Breast epithelium (tissue), 4 donors: ENCODE results near the gene NELL1. TPM values are rescaled to one million over a fixed set of nuclear protein-coding genes. Genes with fewer than 3 reads are reported as not detected.

Source experiments
- DNase-seq, 2 donors: peaks; one replicate each; pipeline ENCODE4 v3.0.0-alpha.2; 2019; ENCODE audit warnings: low spot score in 2 of 2
- H3K27ac ChIP-seq, 2 donors: fragments of 200-600 bp; sonication (generic) in 1 of 2; one replicate each; pipeline ENCODE4 v1.5.1; 2016 to 2019; ENCODE audit warnings: mild to moderate bottlenecking in 1 of 2
- H3K27me3 ChIP-seq, 2 donors: fragments of 200-600 bp; sonication (generic) in 1 of 2; one replicate each; pipeline versions ENCODE4 v1.5.1 to v1.6.0; 2017 to 2019; ENCODE audit warnings: control low read depth in 1 of 2, mild to moderate bottlenecking in 1 of 2
- H3K36me3 ChIP-seq: fragments of 200-600 bp; one replicate; pipeline ENCODE4 v1.5.1; 2019
- H3K4me1 ChIP-seq, 2 donors: fragments of 200-600 bp; sonication (generic); one replicate each; pipeline ENCODE4 v1.5.1; 2016 to 2019; ENCODE audit warnings: control low read depth in 1 of 2
- H3K4me3 ChIP-seq, 3 donors: fragments of 200-600 bp; sonication (generic); 1 replicate in 2 of 3; 2 replicates in 1 of 3; pipeline ENCODE4 v1.5.1; 2016 to 2019; ENCODE audit warnings: mild to moderate bottlenecking in 3 of 3, moderate library complexity in 2 of 3
- H3K9me3 ChIP-seq, 2 donors: fragments of 200-600 bp; sonication (generic) in 1 of 2; one replicate each; pipeline ENCODE4 v1.5.1; 2016 to 2019; ENCODE audit warnings: control low read depth in 1 of 2
- CTCF ChIP-seq, 3 donors: fragments of 450-650 bp; IDR thresholded peaks; one replicate each; pipeline ENCODE4 v1.5.1; 2016 to 2017; ENCODE audit warnings: antibody characterized with exemption in 3 of 3, mild to moderate bottlenecking in 3 of 3, moderate library complexity in 3 of 3
- POLR2A ChIP-seq: fragments of 450-650 bp; IDR thresholded peaks from one replicate; pipeline ENCODE4 v1.6.1; 2016; ENCODE audit warnings: antibody characterized with exemption, mild to moderate bottlenecking, moderate library complexity
- POLR2AphosphoS5 ChIP-seq, 3 donors: sonication (generic); formaldehyde crosslinking; IDR thresholded peaks; one replicate each; pipeline ENCODE4 v1.6.1; 2017; ENCODE audit warnings: antibody characterized with exemption in 3 of 3
- intact Hi-C: fragments of 100-400 bp; cut with DNase I; formaldehyde crosslinking; loops from one replicate; pipeline ENCODE4 v1.15.1; 2023; ENCODE audit warnings: low total_unique reads
- total RNA-seq, 3 donors: library from RNA; depleted of rRNA; stranded (reverse); fragments of >200 nt; gene quantifications; one replicate each; pipeline ENCODE4 v1.1.0, GENCODE V29; 2016

Gene NELL1
- total RNA-seq, 3 donors from 2014 or later = 0.15 TPM; not detected in 2

GRCh38 chr11:21541187-21541751 lies 871.9 kb downstream of the NELL1 start:
- no peak overlapping the region for H3K4me3 ChIP-seq

GRCh38 chr11:21543901-21544300 lies 874.5 kb downstream of the NELL1 start:
- Histone ChIP-seq H3K9me3 (no peaks in the 10 kb centered on the region), H3K27me3 (no peaks in the 10 kb centered on the region), H3K36me3 (no peaks in the 10 kb centered on the region), H3K4me1 (no peaks in the 10 kb centered on the region), H3K27ac (no peak overlapping the region), H3K4me3 (no peak overlapping the region)
- intact Hi-C loops = no loop called here
- DNase-seq = no peak
- TF ChIP-seq CTCF (IDR thresholded peaks at IDR 0.05) (no peak), POLR2AphosphoS5 (IDR thresholded peaks at IDR 0.05) (no peak), POLR2A (no peak)

More at GRCh38 chr11:21541187-21541751, 871.9 kb downstream of the NELL1 start:
- H3K4me1 ChIP-seq = no peaks in the 10 kb centered on the region
- no peaks in the 10 kb centered on the region for H3K9me3 ChIP-seq
- DNase-seq = no peak
- no peaks in the 10 kb centered on the region for H3K36me3 ChIP-seq
- intact Hi-C loops = no loop called here
- no peaks in the 10 kb centered on the region for H3K27me3 ChIP-seq
- H3K27ac ChIP-seq = no peak overlapping the region
- TF ChIP-seq POLR2AphosphoS5 (IDR thresholded peaks at IDR 0.05) (no peak), POLR2A (no peak)

GRCh38 chr11:21545699-21546098 lies 876.3 kb downstream of the NELL1 start:
- Histone ChIP-seq H3K9me3 (no peaks in the 10 kb centered on the region), H3K4me3 (no peak overlapping the region), H3K27ac (no peak overlapping the region), H3K36me3 (no peaks in the 10 kb centered on the region), H3K27me3 (no peaks in the 10 kb centered on the region), H3K4me1 (no peaks in the 10 kb centered on the region)
- TF ChIP-seq POLR2A (no peak), CTCF (IDR thresholded peaks at IDR 0.05) (no peak), POLR2AphosphoS5 (IDR thresholded peaks at IDR 0.05) (no peak)
- intact Hi-C loops = no loop called here
- no peak for DNase-seq

- no peak overlapping the region for H3K4me3 ChIP-seq
- no peak for TF ChIP-seq POLR2AphosphoS5 (IDR thresholded peaks at IDR 0.05)
- no peak for TF ChIP-seq POLR2A
- TF ChIP-seq CTCF (IDR thresholded peaks at IDR 0.05) = no peak
- no peaks in the 10 kb centered on the region for H3K36me3 ChIP-seq
- intact Hi-C loops = no loop called here
- no peak for DNase-seq
- H3K27ac ChIP-seq = no peak overlapping the region
- H3K9me3 ChIP-seq = no peaks in the 10 kb centered on the region
- no peaks in the 10 kb centered on the region for H3K27me3 ChIP-seq
- no peaks in the 10 kb centered on the region for H3K4me1 ChIP-seq
Observed at GRCh38 chr11:21546703-21547102, 877.3 kb downstream of the NELL1 start.

- Histone ChIP-seq H3K4me1 (no peaks in the 10 kb centered on the region), H3K36me3 (no peaks in the 10 kb centered on the region), H3K27me3 (no peaks in the 10 kb centered on the region), H3K27ac (no peak overlapping the region), H3K4me3 (no peak overlapping the region), H3K9me3 (no peaks in the 10 kb centered on the region)
- DNase-seq = no peak
- intact Hi-C loops = no loop called here
- TF ChIP-seq POLR2A (no peak), POLR2AphosphoS5 (IDR thresholded peaks at IDR 0.05) (no peak), CTCF (IDR thresholded peaks at IDR 0.05) (no peak)
Observed at GRCh38 chr11:21552911-21553310, 883.5 kb downstream of the NELL1 start.

- H3K36me3 ChIP-seq = no peaks in the 10 kb centered on the region
- DNase-seq = no peak
- H3K4me3 ChIP-seq = no peak overlapping the region
- TF ChIP-seq POLR2AphosphoS5 (IDR thresholded peaks at IDR 0.05) (no peak), CTCF (IDR thresholded peaks at IDR 0.05) (no peak), POLR2A (no peak)
- H3K27ac ChIP-seq = no peak overlapping the region
- H3K27me3 ChIP-seq = no peaks in the 10 kb centered on the region
- H3K4me1 ChIP-seq = no peaks in the 10 kb centered on the region
- intact Hi-C loops = no loop called here
- H3K9me3 ChIP-seq = no peaks in the 10 kb centered on the region
Observed at GRCh38 chr11:21553795-21554194, 884.4 kb downstream of the NELL1 start.
